GM12878 (cell line): ENCODE results near the gene TCERG1. TPM values are rescaled to one million over a fixed set of nuclear protein-coding genes. Genes with fewer than 3 reads are reported as not detected.

Source experiments
- ATAC-seq: fragments of 200-7000 bp; cut with Tn5 transposase; 3 replicates; pipeline ENCODE4 v1.9.1; 2020; ENCODE audit warnings: mild to moderate bottlenecking, moderate library complexity
- BruUV-seq: library from RNA; stranded (reverse); fragments of 400-500 nt; replicated peaks from 2 replicates; lab custom pipeline; 2021; lab: Mats Ljungman, UMichigan
- CTCF ChIA-PET: fragments of 300-600 bp; sonication (Branson Sonifier 250); formaldehyde crosslinking; extraction: SDS; loops from one replicate; lab custom pipeline; 2021; ENCODE audit warnings: inconsistent platforms; lab: Yijun Ruan, JAX
- POLR2A ChIA-PET: fragments of 350-600 bp; formaldehyde crosslinking; extraction: SDS; loops from one replicate; lab custom pipeline; 2021; ENCODE audit warnings: inconsistent platforms; lab: Charles Lee
- RAD21 ChIA-PET: fragments of 300-600 bp; sonication (Branson Sonifier 250); formaldehyde crosslinking; loops from one replicate; lab custom pipeline; 2023; ENCODE audit warnings: antibody characterized with exemption; ENCODE audit not compliant: unreplicated experiment; lab: Charles Lee
- SMC1A ChIA-PET: fragments of 300-600 bp; sonication (Branson Sonifier 250); formaldehyde crosslinking; loops from one replicate; lab custom pipeline; 2023; ENCODE audit not compliant: unreplicated experiment, uncharacterized antibody; lab: Charles Lee
- DNase-seq: peaks from one replicate; pipeline ENCODE4 v3.0.0-alpha.2; 2011; ENCODE audit warnings: low read depth, low spot score
- FAIRE-seq: peaks from 3 replicates; lab custom pipeline; 2011; peaks lifted over from hg19 to GRCh38; lab: Jason Lieb, UNC
- H2AFZ ChIP-seq: 2 replicates; pipeline ENCODE4 v1.6.0; 2011; ENCODE audit warnings: low read depth, low read length, control low read depth; ENCODE audit not compliant: control insufficient read depth
- H3K27ac ChIP-seq: 2 replicates; pipeline ENCODE4 v1.5.1; 2011; ENCODE audit warnings: control low read depth; ENCODE audit not compliant: control insufficient read depth, insufficient read depth
- H3K27me3 ChIP-seq, 2 experiments: replicated peaks in 1 of 2; 2 replicates each; pipeline versions ENCODE4 v1.6.0 to v1.6.1; 2011; ENCODE audit warnings: low read length in 1 of 2; ENCODE audit not compliant: control insufficient read depth in 2 of 2, insufficient read depth in 2 of 2
- H3K36me3 ChIP-seq, 2 experiments: 2 replicates each; pipeline ENCODE4 v1.5.1; 2011; ENCODE audit warnings: low read length in 1 of 2; ENCODE audit not compliant: control insufficient read depth in 2 of 2, insufficient read depth in 2 of 2
- H3K4me1 ChIP-seq: 2 replicates; pipeline ENCODE4 v1.6.1; 2011; ENCODE audit warnings: mild to moderate bottlenecking, low read length, moderate library complexity, mixed read lengths; ENCODE audit not compliant: control insufficient read depth, insufficient read depth
- H3K4me2 ChIP-seq: 2 replicates; pipeline ENCODE4 v1.6.0; 2011; ENCODE audit warnings: control low read depth; ENCODE audit not compliant: control insufficient read depth, insufficient read depth
- H3K4me3 ChIP-seq: fragments of 200-600 bp; sonication (generic); 2 replicates; pipeline ENCODE4 v1.5.1; 2016
- H3K79me2 ChIP-seq: 2 replicates; pipeline ENCODE4 v1.6.0; 2011; ENCODE audit warnings: low read length; ENCODE audit not compliant: control insufficient read depth, insufficient read depth
- H3K9ac ChIP-seq: 2 replicates; pipeline ENCODE4 v1.8.0; 2011; ENCODE audit warnings: low read length, control low read depth, mixed read lengths; ENCODE audit not compliant: control insufficient read depth, insufficient read depth
- H3K9me3 ChIP-seq: replicated peaks from 3 replicates; pipeline ENCODE4 v1.5.1; 2011; ENCODE audit warnings: mild to moderate bottlenecking, low read length; ENCODE audit not compliant: control insufficient read depth, insufficient read depth
- H4K20me1 ChIP-seq: 2 replicates; pipeline ENCODE4 v1.6.0; 2011; ENCODE audit not compliant: control insufficient read depth, insufficient read depth
- ATF7 ChIP-seq: fragments of 450-650 bp; IDR thresholded peaks from 2 replicates; pipeline ENCODE4 v1.6.1; 2016; ENCODE audit warnings: low read depth, mild to moderate bottlenecking
- BHLHE40 ChIP-seq, 2 experiments: fragments of 450-650 bp in 1 of 2; IDR thresholded peaks; 2 replicates each; pipeline ENCODE4 v1.6.1; 2011 to 2017; ENCODE audit warnings: low read depth in 2 of 2, borderline replicate concordance in 1 of 2, improper control_type of control experiment in 1 of 2, low read length in 1 of 2, mild to moderate bottlenecking in 1 of 2
- DPF2 ChIP-seq: fragments of 450-650 bp; IDR thresholded peaks from 2 replicates; pipeline ENCODE4 v1.6.1; 2017; ENCODE audit warnings: mild to moderate bottlenecking
- YBX1 ChIP-seq: fragments of 450-650 bp; IDR thresholded peaks from 2 replicates; pipeline ENCODE4 v1.6.1; 2016; ENCODE audit warnings: antibody characterized with exemption
- WGBS: methylation state at CpG from one replicate; pipeline ENCODE4 v1.1.6; 2016; ENCODE audit warnings: low lambda C conversion rate; ENCODE audit not compliant: insufficient replicate concordance, insufficient coverage; ENCODE audit errors: missing lambda C conversion rate; 5-methylcytosine and 5-hydroxymethylcytosine counted together
- in situ Hi-C: fragments of 300-500 bp; cut with MboI; formaldehyde crosslinking; loops from 9 replicates; pipeline ENCODE4 v1.14.3; 2018; ENCODE audit warnings: mixed read lengths
- intact Hi-C: fragments of 100-400 bp; cut with micrococcal nuclease; formaldehyde crosslinking; loops from one replicate; pipeline ENCODE4 v1.14.2; 2022; ENCODE audit not compliant: unreplicated experiment
- polyA plus RNA-seq, 11 experiments: library from polyadenylated mRNA; depleted of rRNA in 4 of 11; unstranded in 6 of 11; stranded (reverse) in 5 of 11; fragments of >200 nt; fragmentation: Nextera tagmentation in 4 of 11; fragmentation: Illumina TruSeq in 1 of 11; extraction: Ambion mirVana in 4 of 11; extraction: Trizol in 1 of 11; gene quantifications; 1 replicate in 1 of 11; 2 replicates in 10 of 11; pipeline versions ENCODE4 v1.2.1 to v1.2.3, GENCODE V29; 2011 to 2016; ENCODE audit warnings: inconsistent platforms in 2 of 11, missing spikeins in 2 of 11, low read depth in 1 of 11
- total RNA-seq, 4 experiments: library from RNA; depleted of rRNA in 3 of 4; stranded (reverse); fragments of >200 nt in 3 of 4; fragmentation: Illumina TruSeq in 1 of 4; extraction: Trizol in 1 of 4; gene quantifications; 2 replicates each; pipeline versions ENCODE4 v1.2.1 to v1.2.3, GENCODE V29; 2013 to 2021
- TF ChIP-seq, protein P1 (sequence below): IDR thresholded peaks from 2 replicates; pipeline ENCODE4 v1.6.1; 2011; ENCODE audit warnings: borderline replicate concordance, low read depth, mild to moderate bottlenecking, moderate library complexity, low read length; ENCODE audit not compliant: insufficient read depth, poor library complexity, severe bottlenecking
- TF ChIP-seq, protein P2 (sequence below): IDR thresholded peaks from 2 replicates; pipeline ENCODE4 v1.6.1; 2012; ENCODE audit warnings: improper control_type of control experiment, low read depth, low read length; ENCODE audit not compliant: insufficient replicate concordance
- TF ChIP-seq, protein P3 (sequence below): fragments of 450-650 bp; IDR thresholded peaks from 2 replicates; pipeline ENCODE4 v1.6.1; 2017; ENCODE audit warnings: mild to moderate bottlenecking, low read depth, inconsistent platforms; ENCODE audit not compliant: poor library complexity, severe bottlenecking

The TCERG1 gene
- total and polyA plus RNA-seq, 10 of the 15 experiments (the other 5 are each of a cell fraction or from before 2014, with no cell fraction given), result 51.5 to 131 (median 91.6) TPM

DNA sequence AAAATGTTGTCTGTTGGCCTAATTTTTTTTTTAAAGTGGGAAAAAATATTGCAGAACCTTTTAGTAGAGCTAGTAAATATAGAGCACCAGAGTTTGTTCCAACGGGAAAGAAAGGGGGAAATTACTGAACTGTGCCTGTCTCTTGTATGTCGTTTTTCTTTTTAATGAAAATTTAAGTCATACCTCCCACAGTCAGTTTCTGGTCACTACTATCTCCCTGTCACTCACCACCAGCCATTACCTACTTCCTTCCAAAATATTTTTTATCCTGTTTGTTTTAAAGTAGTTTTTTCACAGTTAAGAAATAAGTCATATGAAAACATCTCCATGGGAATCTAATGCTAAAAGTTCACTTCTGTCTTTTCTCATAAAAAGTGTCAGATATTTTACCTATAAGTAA is 47.5 kb downstream of the TCERG1 start:
- TF ChIP-seq, protein P1, sequence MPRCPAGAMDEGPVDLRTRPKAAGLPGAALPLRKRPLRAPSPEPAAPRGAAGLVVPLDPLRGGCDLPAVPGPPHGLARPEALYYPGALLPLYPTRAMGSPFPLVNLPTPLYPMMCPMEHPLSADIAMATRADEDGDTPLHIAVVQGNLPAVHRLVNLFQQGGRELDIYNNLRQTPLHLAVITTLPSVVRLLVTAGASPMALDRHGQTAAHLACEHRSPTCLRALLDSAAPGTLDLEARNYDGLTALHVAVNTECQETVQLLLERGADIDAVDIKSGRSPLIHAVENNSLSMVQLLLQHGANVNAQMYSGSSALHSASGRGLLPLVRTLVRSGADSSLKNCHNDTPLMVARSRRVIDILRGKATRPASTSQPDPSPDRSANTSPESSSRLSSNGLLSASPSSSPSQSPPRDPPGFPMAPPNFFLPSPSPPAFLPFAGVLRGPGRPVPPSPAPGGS, result no peak
- TF ChIP-seq BHLHE40 (IDR thresholded peaks at IDR 0.05; ENCODE audit: borderline replicate concordance in 1 of 2, low read depth in 2 of 2, low read length in 1 of 2), result no peak
- TF ChIP-seq, protein P2, sequence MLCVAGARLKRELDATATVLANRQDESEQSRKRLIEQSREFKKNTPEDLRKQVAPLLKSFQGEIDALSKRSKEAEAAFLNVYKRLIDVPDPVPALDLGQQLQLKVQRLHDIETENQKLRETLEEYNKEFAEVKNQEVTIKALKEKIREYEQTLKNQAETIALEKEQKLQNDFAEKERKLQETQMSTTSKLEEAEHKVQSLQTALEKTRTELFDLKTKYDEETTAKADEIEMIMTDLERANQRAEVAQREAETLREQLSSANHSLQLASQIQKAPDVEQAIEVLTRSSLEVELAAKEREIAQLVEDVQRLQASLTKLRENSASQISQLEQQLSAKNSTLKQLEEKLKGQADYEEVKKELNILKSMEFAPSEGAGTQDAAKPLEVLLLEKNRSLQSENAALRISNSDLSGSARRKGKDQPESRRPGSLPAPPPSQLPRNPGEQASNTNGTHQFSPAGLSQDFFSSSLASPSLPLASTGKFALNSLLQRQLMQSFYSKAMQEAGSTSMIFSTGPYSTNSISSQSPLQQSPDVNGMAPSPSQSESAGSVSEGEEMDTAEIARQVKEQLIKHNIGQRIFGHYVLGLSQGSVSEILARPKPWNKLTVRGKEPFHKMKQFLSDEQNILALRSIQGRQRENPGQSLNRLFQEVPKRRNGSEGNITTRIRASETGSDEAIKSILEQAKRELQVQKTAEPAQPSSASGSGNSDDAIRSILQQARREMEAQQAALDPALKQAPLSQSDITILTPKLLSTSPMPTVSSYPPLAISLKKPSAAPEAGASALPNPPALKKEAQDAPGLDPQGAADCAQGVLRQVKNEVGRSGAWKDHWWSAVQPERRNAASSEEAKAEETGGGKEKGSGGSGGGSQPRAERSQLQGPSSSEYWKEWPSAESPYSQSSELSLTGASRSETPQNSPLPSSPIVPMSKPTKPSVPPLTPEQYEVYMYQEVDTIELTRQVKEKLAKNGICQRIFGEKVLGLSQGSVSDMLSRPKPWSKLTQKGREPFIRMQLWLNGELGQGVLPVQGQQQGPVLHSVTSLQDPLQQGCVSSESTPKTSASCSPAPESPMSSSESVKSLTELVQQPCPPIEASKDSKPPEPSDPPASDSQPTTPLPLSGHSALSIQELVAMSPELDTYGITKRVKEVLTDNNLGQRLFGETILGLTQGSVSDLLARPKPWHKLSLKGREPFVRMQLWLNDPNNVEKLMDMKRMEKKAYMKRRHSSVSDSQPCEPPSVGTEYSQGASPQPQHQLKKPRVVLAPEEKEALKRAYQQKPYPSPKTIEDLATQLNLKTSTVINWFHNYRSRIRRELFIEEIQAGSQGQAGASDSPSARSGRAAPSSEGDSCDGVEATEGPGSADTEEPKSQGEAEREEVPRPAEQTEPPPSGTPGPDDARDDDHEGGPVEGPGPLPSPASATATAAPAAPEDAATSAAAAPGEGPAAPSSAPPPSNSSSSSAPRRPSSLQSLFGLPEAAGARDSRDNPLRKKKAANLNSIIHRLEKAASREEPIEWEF, result no peak
- TF ChIP-seq, protein P3, sequence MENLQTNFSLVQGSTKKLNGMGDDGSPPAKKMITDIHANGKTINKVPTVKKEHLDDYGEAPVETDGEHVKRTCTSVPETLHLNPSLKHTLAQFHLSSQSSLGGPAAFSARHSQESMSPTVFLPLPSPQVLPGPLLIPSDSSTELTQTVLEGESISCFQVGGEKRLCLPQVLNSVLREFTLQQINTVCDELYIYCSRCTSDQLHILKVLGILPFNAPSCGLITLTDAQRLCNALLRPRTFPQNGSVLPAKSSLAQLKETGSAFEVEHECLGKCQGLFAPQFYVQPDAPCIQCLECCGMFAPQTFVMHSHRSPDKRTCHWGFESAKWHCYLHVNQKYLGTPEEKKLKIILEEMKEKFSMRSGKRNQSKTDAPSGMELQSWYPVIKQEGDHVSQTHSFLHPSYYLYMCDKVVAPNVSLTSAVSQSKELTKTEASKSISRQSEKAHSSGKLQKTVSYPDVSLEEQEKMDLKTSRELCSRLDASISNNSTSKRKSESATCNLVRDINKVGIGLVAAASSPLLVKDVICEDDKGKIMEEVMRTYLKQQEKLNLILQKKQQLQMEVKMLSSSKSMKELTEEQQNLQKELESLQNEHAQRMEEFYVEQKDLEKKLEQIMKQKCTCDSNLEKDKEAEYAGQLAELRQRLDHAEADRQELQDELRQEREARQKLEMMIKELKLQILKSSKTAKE, result no peak
- no peak for TF ChIP-seq DPF2
- TF ChIP-seq ATF7, result no peak
- no peak for TF ChIP-seq YBX1
- TF ChIP-seq, all 136 proteins: peak for 0
- RAD21 ChIA-PET, result no interaction called here
- Histone ChIP-seq H3K9ac (no peak overlapping the region), H3K36me3 (peaks cover 2 to 22% of the 10 kb centered on the region in 2 experiments), H3K79me2 (no peaks in the 10 kb centered on the region), H3K9me3 (no peaks in the 10 kb centered on the region), H3K27ac (no peak overlapping the region), H3K4me3 (no peak overlapping the region), H3K4me1 (no peaks in the 10 kb centered on the region), H3K4me2 (no peak overlapping the region), H4K20me1 (no peaks in the 10 kb centered on the region), H3K27me3 (no peaks in the 10 kb centered on the region), H2AFZ (no peak overlapping the region)
- no peak for DNase-seq
- ATAC-seq, result no peak
- no TSS peak for BruUV-seq
- intact Hi-C loops (no loop called here), in situ Hi-C loops (no loop called here)
- WGBS, result 50% methylated on average over 2 of the region's 2 CpGs
- POLR2A ChIA-PET, result no interaction called here
- no peak for FAIRE-seq
- CTCF ChIA-PET, result interaction anchor here (1.1 kb wide), 1 partner anchor 9 kb away, joined by 3 read pairs; no protein-coding TSS in a partner anchor
- SMC1A ChIA-PET, result no interaction called here
